GM12878 (cell line): ENCODE measurements around the gene ZSWIM6. TPM values are rescaled to one million over a fixed set of nuclear protein-coding genes. Genes with fewer than 3 reads are reported as not detected.

Experiments
- ATAC-seq: fragments of 200-7000 bp; cut with Tn5 transposase; 3 replicates; pipeline ENCODE4 v1.9.1; 2020; ENCODE audit warnings: mild to moderate bottlenecking, moderate library complexity
- BruUV-seq: library from RNA; stranded (reverse); fragments of 400-500 nt; replicated peaks from 2 replicates; lab custom pipeline; 2021; lab: Mats Ljungman, UMichigan
- CTCF ChIA-PET: fragments of 300-600 bp; sonication (Branson Sonifier 250); formaldehyde crosslinking; extraction: SDS; loops from one replicate; lab custom pipeline; 2021; ENCODE audit warnings: inconsistent platforms; lab: Yijun Ruan, JAX
- POLR2A ChIA-PET: fragments of 350-600 bp; formaldehyde crosslinking; extraction: SDS; loops from one replicate; lab custom pipeline; 2021; ENCODE audit warnings: inconsistent platforms; lab: Charles Lee
- RAD21 ChIA-PET: fragments of 300-600 bp; sonication (Branson Sonifier 250); formaldehyde crosslinking; loops from one replicate; lab custom pipeline; 2023; ENCODE audit warnings: antibody characterized with exemption; ENCODE audit not compliant: unreplicated experiment; lab: Charles Lee
- SMC1A ChIA-PET: fragments of 300-600 bp; sonication (Branson Sonifier 250); formaldehyde crosslinking; loops from one replicate; lab custom pipeline; 2023; ENCODE audit not compliant: unreplicated experiment, uncharacterized antibody; lab: Charles Lee
- DNase-seq: peaks from one replicate; pipeline ENCODE4 v3.0.0-alpha.2; 2011; ENCODE audit warnings: low read depth, low spot score
- FAIRE-seq: peaks from 3 replicates; lab custom pipeline; 2011; peaks lifted over from hg19 to GRCh38; lab: Jason Lieb, UNC
- H2AFZ ChIP-seq: 2 replicates; pipeline ENCODE4 v1.6.0; 2011; ENCODE audit warnings: low read depth, low read length, control low read depth; ENCODE audit not compliant: control insufficient read depth
- H3K27ac ChIP-seq: 2 replicates; pipeline ENCODE4 v1.5.1; 2011; ENCODE audit warnings: control low read depth; ENCODE audit not compliant: control insufficient read depth, insufficient read depth
- H3K27me3 ChIP-seq, 2 experiments: replicated peaks in 1 of 2; 2 replicates each; pipeline versions ENCODE4 v1.6.0 to v1.6.1; 2011; ENCODE audit warnings: low read length in 1 of 2; ENCODE audit not compliant: control insufficient read depth in 2 of 2, insufficient read depth in 2 of 2
- H3K36me3 ChIP-seq, 2 experiments: 2 replicates each; pipeline ENCODE4 v1.5.1; 2011; ENCODE audit warnings: low read length in 1 of 2; ENCODE audit not compliant: control insufficient read depth in 2 of 2, insufficient read depth in 2 of 2
- H3K4me1 ChIP-seq: 2 replicates; pipeline ENCODE4 v1.6.1; 2011; ENCODE audit warnings: mild to moderate bottlenecking, low read length, moderate library complexity, mixed read lengths; ENCODE audit not compliant: control insufficient read depth, insufficient read depth
- H3K4me2 ChIP-seq: 2 replicates; pipeline ENCODE4 v1.6.0; 2011; ENCODE audit warnings: control low read depth; ENCODE audit not compliant: control insufficient read depth, insufficient read depth
- H3K4me3 ChIP-seq: fragments of 200-600 bp; sonication (generic); 2 replicates; pipeline ENCODE4 v1.5.1; 2016
- H3K79me2 ChIP-seq: 2 replicates; pipeline ENCODE4 v1.6.0; 2011; ENCODE audit warnings: low read length; ENCODE audit not compliant: control insufficient read depth, insufficient read depth
- H3K9ac ChIP-seq: 2 replicates; pipeline ENCODE4 v1.8.0; 2011; ENCODE audit warnings: low read length, control low read depth, mixed read lengths; ENCODE audit not compliant: control insufficient read depth, insufficient read depth
- H3K9me3 ChIP-seq: replicated peaks from 3 replicates; pipeline ENCODE4 v1.5.1; 2011; ENCODE audit warnings: mild to moderate bottlenecking, low read length; ENCODE audit not compliant: control insufficient read depth, insufficient read depth
- H4K20me1 ChIP-seq: 2 replicates; pipeline ENCODE4 v1.6.0; 2011; ENCODE audit not compliant: control insufficient read depth, insufficient read depth
- ASH2L ChIP-seq: fragments of 300-600, 200-600 bp; sonication (generic); IDR thresholded peaks from 2 replicates; pipeline ENCODE4 v1.6.1; 2017; ENCODE audit warnings: low read depth, mild to moderate bottlenecking, borderline replicate concordance
- BMI1 ChIP-seq: fragments of 450-650 bp; IDR thresholded peaks from 2 replicates; pipeline ENCODE4 v1.6.1; 2016; ENCODE audit warnings: mild to moderate bottlenecking, moderate library complexity, borderline replicate concordance
- FOS ChIP-seq: IDR thresholded peaks from 3 replicates; pipeline ENCODE4 v1.6.1; 2011; ENCODE audit warnings: borderline replicate concordance; ENCODE audit not compliant: insufficient read length; ENCODE audit errors: extremely low read depth
- GATAD2B ChIP-seq: fragments of 450-650 bp; conservative IDR thresholded peaks from 2 replicates; pipeline ENCODE4 v1.6.1; 2017; ENCODE audit warnings: low read depth, mild to moderate bottlenecking, moderate library complexity
- IKZF1 ChIP-seq: fragments of 450-650 bp; conservative IDR thresholded peaks from 2 replicates; pipeline ENCODE4 v1.6.1; 2017; ENCODE audit warnings: antibody characterized with exemption, mild to moderate bottlenecking
- IKZF2 ChIP-seq, 2 experiments: fragments of 450-650 bp; IDR thresholded peaks; 2 replicates each; pipeline ENCODE4 v1.6.1; 2017; ENCODE audit warnings: mild to moderate bottlenecking in 2 of 2, moderate library complexity in 2 of 2
- KLF5 ChIP-seq: fragments of 450-650 bp; IDR thresholded peaks from 2 replicates; pipeline ENCODE4 v1.6.1; 2014; ENCODE audit warnings: mild to moderate bottlenecking; ENCODE audit not compliant: partially characterized antibody
- NFYA ChIP-seq: IDR thresholded peaks from 2 replicates; pipeline ENCODE4 v1.6.1; 2011; ENCODE audit warnings: low read depth, mild to moderate bottlenecking, low read length, improper control_type of control experiment, borderline replicate concordance
- SP1 ChIP-seq: IDR thresholded peaks from one replicate; pipeline ENCODE4 v1.6.1; 2011; ENCODE audit warnings: low read depth, low read length
- TAF1 ChIP-seq: IDR thresholded peaks from 2 replicates; pipeline ENCODE4 v1.6.1; 2011; ENCODE audit warnings: mild to moderate bottlenecking, low read depth, low read length, borderline replicate concordance
- WGBS: methylation state at CpG from one replicate; pipeline ENCODE4 v1.1.6; 2016; ENCODE audit warnings: low lambda C conversion rate; ENCODE audit not compliant: insufficient replicate concordance, insufficient coverage; ENCODE audit errors: missing lambda C conversion rate; 5-methylcytosine and 5-hydroxymethylcytosine counted together
- in situ Hi-C: fragments of 300-500 bp; cut with MboI; formaldehyde crosslinking; loops from 9 replicates; pipeline ENCODE4 v1.14.3; 2018; ENCODE audit warnings: mixed read lengths
- intact Hi-C: fragments of 100-400 bp; cut with micrococcal nuclease; formaldehyde crosslinking; loops from one replicate; pipeline ENCODE4 v1.14.2; 2022; ENCODE audit not compliant: unreplicated experiment
- polyA plus RNA-seq, 11 experiments: library from polyadenylated mRNA; depleted of rRNA in 4 of 11; unstranded in 6 of 11; stranded (reverse) in 5 of 11; fragments of >200 nt; fragmentation: Nextera tagmentation in 4 of 11; fragmentation: Illumina TruSeq in 1 of 11; extraction: Ambion mirVana in 4 of 11; extraction: Trizol in 1 of 11; gene quantifications; 1 replicate in 1 of 11; 2 replicates in 10 of 11; pipeline versions ENCODE4 v1.2.1 to v1.2.3, GENCODE V29; 2011 to 2016; ENCODE audit warnings: inconsistent platforms in 2 of 11, missing spikeins in 2 of 11, low read depth in 1 of 11
- total RNA-seq, 4 experiments: library from RNA; depleted of rRNA in 3 of 4; stranded (reverse); fragments of >200 nt in 3 of 4; fragmentation: Illumina TruSeq in 1 of 4; extraction: Trizol in 1 of 4; gene quantifications; 2 replicates each; pipeline versions ENCODE4 v1.2.1 to v1.2.3, GENCODE V29; 2013 to 2021
- TF ChIP-seq, protein P1 (sequence below): IDR thresholded peaks from 2 replicates; pipeline ENCODE4 v1.6.1; 2012; ENCODE audit warnings: low read depth, low read length, improper control_type of control experiment

The ZSWIM6 gene
- total and polyA plus RNA-seq, 10 of the 15 experiments (the other 5 are each of a cell fraction or from before 2014, with no cell fraction given): 0.53 to 6.2 (median 3.4) TPM

DNA sequence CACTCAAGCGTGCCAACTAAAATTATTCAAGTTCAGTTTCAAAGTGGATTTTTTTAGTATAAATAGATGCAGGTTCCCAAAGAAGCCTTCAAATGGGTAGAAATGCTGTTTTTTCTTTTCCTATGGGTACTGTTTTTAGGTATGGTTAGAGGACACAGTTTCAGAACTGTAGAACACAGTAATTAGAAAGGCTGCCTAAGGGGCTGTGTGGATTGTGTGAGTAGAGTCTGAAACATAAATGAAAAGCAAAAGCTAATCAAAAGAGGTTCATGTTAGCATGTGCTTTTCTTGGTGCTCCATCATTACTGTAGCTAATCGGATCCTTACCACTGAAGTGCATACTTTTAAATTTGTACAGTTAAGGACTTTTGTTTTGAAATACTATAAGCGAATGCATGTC is 85.3 kb downstream of the ZSWIM6 start:
- WGBS: 89% methylated on average over 3 of the region's 3 CpGs
- intact Hi-C loops: no loop called here
- TF ChIP-seq GATAD2B: no peak
- TF ChIP-seq IKZF2 (IDR thresholded peaks at IDR 0.05): no peak
- TF ChIP-seq NFYA: no peak
- no peak for TF ChIP-seq SP1
- TF ChIP-seq TAF1: no peak
- TF ChIP-seq ASH2L: no peak
- TF ChIP-seq BMI1: no peak
- TF ChIP-seq IKZF1: no peak
- no peak for TF ChIP-seq KLF5
- no peak for TF ChIP-seq FOS
- TF ChIP-seq, protein P1, sequence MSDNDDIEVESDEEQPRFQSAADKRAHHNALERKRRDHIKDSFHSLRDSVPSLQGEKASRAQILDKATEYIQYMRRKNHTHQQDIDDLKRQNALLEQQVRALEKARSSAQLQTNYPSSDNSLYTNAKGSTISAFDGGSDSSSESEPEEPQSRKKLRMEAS: no peak
- Histone ChIP-seq H3K79me2 (no peaks in the 10 kb centered on the region), H3K4me2 (no peak overlapping the region), H3K36me3 (no peaks in the 10 kb centered on the region), H3K27me3 (no peaks in the 10 kb centered on the region), H3K9me3 (no peaks in the 10 kb centered on the region), H3K4me3 (no peak overlapping the region), H3K4me1 (no peaks in the 10 kb centered on the region), H3K27ac (no peak overlapping the region), H4K20me1 (no peaks in the 10 kb centered on the region), H2AFZ (no peak overlapping the region), H3K9ac (no peak overlapping the region)
- ATAC-seq (peak; percentile 51), FAIRE-seq (no peak), DNase-seq (no peak)
- in situ Hi-C loops: no loop called here
- POLR2A ChIA-PET: no interaction called here
- RAD21 ChIA-PET: no interaction called here
- BruUV-seq: no TSS peak
- SMC1A ChIA-PET: no interaction called here
- CTCF ChIA-PET: no interaction called here
